Nephron (organoid): Measurements from ENCODE around the gene FASTKD2.

Source experiments
- H3K27ac Mint-ChIP-seq, 3 experiments: 2 replicates each; pipeline ENCODE4 v1.8.0; 2020; ENCODE audit warnings: mixed read lengths in 3 of 3, mild to moderate bottlenecking in 2 of 3, moderate library complexity in 1 of 3
- H3K27me3 Mint-ChIP-seq: 2 replicates; pipeline ENCODE4 v1.8.0; 2021; ENCODE audit warnings: low read depth, mild to moderate bottlenecking, moderate library complexity, mixed read lengths
- H3K36me3 Mint-ChIP-seq: 2 replicates; pipeline ENCODE4 v1.8.0; 2020; ENCODE audit warnings: low read depth, mixed read lengths
- H3K4me1 Mint-ChIP-seq: 2 replicates; pipeline ENCODE4 v1.8.0; 2020; ENCODE audit warnings: mixed read lengths
- H3K4me3 Mint-ChIP-seq, 3 experiments: 2 replicates each; pipeline ENCODE4 v1.8.0; 2020; ENCODE audit warnings: mild to moderate bottlenecking in 3 of 3, mixed read lengths in 3 of 3, moderate library complexity in 2 of 3
- H3K9me3 Mint-ChIP-seq: 2 replicates; pipeline ENCODE4 v1.8.0; 2020; ENCODE audit warnings: mixed read lengths
- TF ChIP-seq, protein P1 (sequence below), 3 experiments: fragments of 200-600 bp; sonication (generic); IDR thresholded peaks; one replicate each; pipeline ENCODE4 v1.5.0; 2021; ENCODE audit warnings: antibody characterized with exemption in 3 of 3; ENCODE audit not compliant: unreplicated experiment in 3 of 3

The FASTKD2 gene

DNA sequence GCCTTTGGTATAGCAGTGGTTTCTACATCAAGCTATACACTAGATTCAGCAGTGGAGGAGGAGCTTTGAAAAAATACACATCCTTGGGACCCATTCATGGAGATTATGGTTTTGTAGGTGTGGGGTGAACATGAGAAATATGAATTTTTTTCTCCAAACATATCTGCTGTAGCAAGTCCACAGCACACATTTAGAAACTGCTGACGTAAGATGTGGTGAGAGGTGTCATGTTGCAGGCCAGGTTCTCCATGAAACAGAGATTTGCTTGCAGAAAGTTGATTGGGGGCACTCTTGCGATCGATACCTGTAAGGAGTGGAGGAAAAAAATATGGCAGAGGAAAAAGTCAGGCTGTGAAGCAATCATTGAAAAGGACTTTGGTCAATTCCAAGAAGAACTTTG is 67.9 kb downstream of the FASTKD2 start:
- no peak overlapping the region for H3K4me3 Mint-ChIP-seq
- H3K27ac Mint-ChIP-seq: no peak overlapping the region
- no peaks in the 10 kb centered on the region for H3K27me3 Mint-ChIP-seq
- TF ChIP-seq, protein P1, sequence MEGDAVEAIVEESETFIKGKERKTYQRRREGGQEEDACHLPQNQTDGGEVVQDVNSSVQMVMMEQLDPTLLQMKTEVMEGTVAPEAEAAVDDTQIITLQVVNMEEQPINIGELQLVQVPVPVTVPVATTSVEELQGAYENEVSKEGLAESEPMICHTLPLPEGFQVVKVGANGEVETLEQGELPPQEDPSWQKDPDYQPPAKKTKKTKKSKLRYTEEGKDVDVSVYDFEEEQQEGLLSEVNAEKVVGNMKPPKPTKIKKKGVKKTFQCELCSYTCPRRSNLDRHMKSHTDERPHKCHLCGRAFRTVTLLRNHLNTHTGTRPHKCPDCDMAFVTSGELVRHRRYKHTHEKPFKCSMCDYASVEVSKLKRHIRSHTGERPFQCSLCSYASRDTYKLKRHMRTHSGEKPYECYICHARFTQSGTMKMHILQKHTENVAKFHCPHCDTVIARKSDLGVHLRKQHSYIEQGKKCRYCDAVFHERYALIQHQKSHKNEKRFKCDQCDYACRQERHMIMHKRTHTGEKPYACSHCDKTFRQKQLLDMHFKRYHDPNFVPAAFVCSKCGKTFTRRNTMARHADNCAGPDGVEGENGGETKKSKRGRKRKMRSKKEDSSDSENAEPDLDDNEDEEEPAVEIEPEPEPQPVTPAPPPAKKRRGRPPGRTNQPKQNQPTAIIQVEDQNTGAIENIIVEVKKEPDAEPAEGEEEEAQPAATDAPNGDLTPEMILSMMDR (IDR thresholded peaks at IDR 0.05; ENCODE audit: unreplicated experiment in 3 of 3): no peak
- peaks cover 16% of the 10 kb centered on the region for H3K36me3 Mint-ChIP-seq
- peaks cover 5% of the 10 kb centered on the region for H3K4me1 Mint-ChIP-seq
- H3K9me3 Mint-ChIP-seq: peaks cover 5% of the 10 kb centered on the region

DNA sequence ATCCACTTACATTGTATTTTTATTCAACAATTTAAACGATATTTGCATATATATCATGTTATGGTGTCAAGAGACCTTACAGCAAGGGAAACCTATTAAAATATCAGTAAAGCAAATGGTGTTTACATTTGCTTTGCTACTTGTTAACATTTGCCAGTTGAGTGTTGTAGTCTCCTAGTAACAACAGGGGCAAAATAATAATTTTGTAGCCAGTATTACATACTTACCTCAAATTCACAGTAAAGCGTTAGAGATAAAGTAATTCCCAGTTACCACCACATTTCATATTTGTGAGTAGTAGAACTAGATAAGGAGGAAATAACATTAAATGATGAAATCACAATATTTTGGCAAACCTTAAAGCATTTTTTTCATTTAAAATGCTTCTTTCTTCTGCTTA is 71.3 kb downstream of the FASTKD2 start:
- Mint-ChIP-seq H3K36me3 (peaks cover 16% of the 10 kb centered on the region), H3K9me3 (peaks cover 7% of the 10 kb centered on the region), H3K4me1 (peaks cover 5% of the 10 kb centered on the region), H3K27me3 (no peaks in the 10 kb centered on the region), H3K4me3 (no peak overlapping the region), H3K27ac (no peak overlapping the region)
- TF ChIP-seq, protein P1 (IDR thresholded peaks at IDR 0.05; ENCODE audit: unreplicated experiment in 3 of 3): no peak

DNA sequence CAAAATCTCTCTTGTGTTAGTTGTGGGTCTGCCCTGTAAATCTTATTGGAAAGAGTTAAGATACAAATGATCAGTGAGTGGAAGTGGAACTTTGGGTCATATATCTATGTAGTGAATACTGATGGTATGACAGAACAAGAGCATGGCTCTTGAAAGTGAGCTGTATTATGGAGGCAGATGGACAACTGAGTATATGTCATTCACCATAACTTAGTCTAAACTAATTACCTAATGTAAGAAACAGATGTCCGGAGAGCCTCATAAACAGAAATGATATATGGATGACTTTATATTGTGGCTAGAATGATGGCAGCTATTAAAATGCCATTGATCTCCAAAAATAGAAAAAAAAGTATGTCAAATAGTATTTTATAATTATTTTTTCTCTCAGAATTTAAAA is 72.4 kb downstream of the FASTKD2 start:
- Mint-ChIP-seq H3K27ac (peak overlapping the region in 1 of 3 experiments; percentile 66), H3K4me1 (peaks cover 2% of the 10 kb centered on the region), H3K27me3 (no peaks in the 10 kb centered on the region), H3K4me3 (no peak overlapping the region), H3K9me3 (peaks cover 7% of the 10 kb centered on the region), H3K36me3 (peaks cover 14% of the 10 kb centered on the region)
- TF ChIP-seq, protein P1 (IDR thresholded peaks at IDR 0.05; ENCODE audit: unreplicated experiment in 3 of 3): no peak

DNA sequence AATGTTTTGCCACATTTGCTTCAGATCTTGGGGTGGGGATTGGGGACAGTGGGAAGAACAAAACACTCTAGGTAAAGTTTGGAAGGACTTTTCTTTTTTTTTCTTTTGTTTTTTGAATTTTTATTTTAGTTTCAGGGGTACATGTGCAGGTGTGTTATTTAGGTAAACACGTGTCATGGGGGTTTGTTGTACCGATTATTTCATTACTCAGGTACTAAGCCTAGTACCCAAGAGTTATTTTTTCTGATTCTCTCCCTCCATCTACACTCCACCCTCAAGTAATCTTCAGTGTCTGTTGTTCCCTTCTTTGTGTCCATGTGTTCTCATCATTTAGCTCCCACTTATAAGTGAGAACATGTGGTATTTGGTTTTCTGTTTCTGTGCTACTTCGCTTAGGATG is 73.3 kb downstream of the FASTKD2 start:
- H3K36me3 Mint-ChIP-seq: peaks cover 6% of the 10 kb centered on the region
- no peaks in the 10 kb centered on the region for H3K27me3 Mint-ChIP-seq
- no peak overlapping the region for H3K4me3 Mint-ChIP-seq
- TF ChIP-seq, protein P1 (IDR thresholded peaks at IDR 0.05; ENCODE audit: unreplicated experiment in 3 of 3): no peak
- H3K4me1 Mint-ChIP-seq: no peaks in the 10 kb centered on the region
- peaks cover 5% of the 10 kb centered on the region for H3K9me3 Mint-ChIP-seq
- H3K27ac Mint-ChIP-seq: no peak overlapping the region

DNA sequence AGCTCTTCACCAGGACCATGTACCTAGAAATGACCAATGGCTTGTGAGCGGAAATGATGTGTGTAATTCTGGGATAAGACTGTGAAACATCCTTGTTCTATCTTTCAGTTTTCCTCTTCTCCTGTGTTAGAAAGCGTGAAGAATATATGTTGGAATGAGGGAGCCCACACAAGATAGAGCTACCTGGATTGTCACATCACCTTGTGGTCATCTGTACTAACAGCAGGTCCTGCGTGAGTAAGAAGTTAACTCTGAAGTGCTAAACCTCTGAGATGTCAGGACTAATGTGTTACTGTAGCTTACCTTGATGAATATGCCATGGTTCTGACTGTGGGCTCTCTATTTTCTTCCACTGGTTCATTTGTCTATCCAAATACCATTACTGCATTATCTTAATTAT is 75.6 kb downstream of the FASTKD2 start:
- Mint-ChIP-seq H3K27me3 (no peaks in the 10 kb centered on the region), H3K36me3 (no peaks in the 10 kb centered on the region), H3K27ac (no peak overlapping the region), H3K4me3 (no peak overlapping the region), H3K4me1 (no peaks in the 10 kb centered on the region), H3K9me3 (peaks cover 2% of the 10 kb centered on the region)
- TF ChIP-seq, protein P1 (IDR thresholded peaks at IDR 0.05; ENCODE audit: unreplicated experiment in 3 of 3): no peak
